GM21529 (cell line): ENCODE data around the gene SMTN.

Experiments used
- ATAC-seq: cut with Tn5 transposase; IDR thresholded peaks from one replicate; pipeline ENCODE4 v1.9.1; 2021; ENCODE audit not compliant: unreplicated experiment

Gene SMTN

GRCh38 chr22:31125521-31126117 is 44.5 kb downstream of the SMTN start:
- ATAC-seq, result no peak

GRCh38 chr22:31126128-31126868 is 45.2 kb downstream of the SMTN start:
- no peak for ATAC-seq

GRCh38 chr22:31126869-31127175 is 45.7 kb downstream of the SMTN start:
- no peak for ATAC-seq

- ATAC-seq, result no peak
Measured at GRCh38 chr22:31127181-31127772, 46.2 kb downstream of the SMTN start.

- no peak for ATAC-seq
Measured at GRCh38 chr22:31128156-31128555, 47.0 kb downstream of the SMTN start.

GRCh38 chr22:31130873-31131272 is 49.8 kb downstream of the SMTN start:
- no peak for ATAC-seq

- no peak for ATAC-seq
Measured at GRCh38 chr22:31133911-31134310, 52.8 kb downstream of the SMTN start.

GRCh38 chr22:31134688-31135087 is 53.6 kb downstream of the SMTN start:
- no peak for ATAC-seq

GRCh38 chr22:31135706-31136105 is 54.6 kb downstream of the SMTN start:
- no peak for ATAC-seq

- no peak for ATAC-seq
Measured at GRCh38 chr22:31136155-31136554, 55.0 kb downstream of the SMTN start.

GRCh38 chr22:31136711-31137110 is 55.6 kb downstream of the SMTN start:
- ATAC-seq, result no peak

- ATAC-seq, result no peak
Measured at GRCh38 chr22:31137721-31138120, 56.6 kb downstream of the SMTN start.

- ATAC-seq, result no peak
Measured at GRCh38 chr22:31138126-31138525, 57.0 kb downstream of the SMTN start.

GRCh38 chr22:31139066-31139465 is 57.9 kb downstream of the SMTN start:
- ATAC-seq, result no peak

- ATAC-seq, result no peak
Measured at GRCh38 chr22:31139866-31140716, 59.0 kb downstream of the SMTN start, which contains the start of gene PLA2G3. TSS of gene PLA2G3 (minus strand) at chr22:31140508. CDS start at chr22:31140354, 154 bp downstream.

- no peak for ATAC-seq
Measured at GRCh38 chr22:31140746-31141145, 59.6 kb downstream of the SMTN start.

- no peak for ATAC-seq
Measured at GRCh38 chr22:31141551-31141950, 60.4 kb downstream of the SMTN start.

GRCh38 chr22:31142285-31142684 is 61.2 kb downstream of the SMTN start:
- no peak for ATAC-seq

- no peak for ATAC-seq
Measured at GRCh38 chr22:31143038-31143437, 61.9 kb downstream of the SMTN start.

GRCh38 chr22:31143537-31143936 is 62.4 kb downstream of the SMTN start:
- ATAC-seq, result no peak

GRCh38 chr22:31144223-31144622 is 63.1 kb downstream of the SMTN start:
- ATAC-seq, result no peak

GRCh38 chr22:31148488-31148887 is 67.4 kb downstream of the SMTN start:
- ATAC-seq, result no peak
